GM19468 (cell line): ENCODE results near the gene METRN.

ENCODE experiments used
- ATAC-seq: cut with Tn5 transposase; IDR thresholded peaks from one replicate; pipeline ENCODE4 v1.9.1; 2021; ENCODE audit warnings: mild to moderate bottlenecking, moderate library complexity, moderate number of reproducible peaks; ENCODE audit not compliant: unreplicated experiment; ENCODE audit errors: extremely low read depth

METRN gene

DNA sequence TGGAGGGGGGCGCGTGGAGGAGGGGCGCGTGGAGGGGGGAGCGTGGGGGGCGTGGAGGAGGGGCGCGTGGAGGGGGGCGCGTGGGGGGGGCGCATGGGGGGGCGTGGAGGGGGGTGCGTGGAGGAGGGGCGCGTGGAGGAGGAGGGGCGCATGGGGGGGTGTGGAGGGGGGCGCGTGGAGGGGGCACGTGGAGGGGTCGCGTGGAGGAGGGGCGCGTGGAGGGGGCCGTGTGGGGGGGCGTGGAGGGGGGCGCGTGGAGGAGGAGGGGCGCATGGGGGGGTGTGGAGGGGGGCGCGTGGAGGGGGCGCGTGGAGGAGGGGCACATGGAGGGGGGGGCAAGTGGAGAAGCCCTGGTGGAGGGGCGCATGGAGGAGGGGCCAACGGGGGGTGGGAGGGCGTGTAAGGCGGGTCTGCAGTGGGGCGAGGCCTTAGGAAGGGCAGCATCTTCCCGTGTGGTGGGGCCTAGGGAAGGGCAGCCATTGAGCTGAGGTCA is 52.9 kb downstream of the METRN start:
- ATAC-seq, result no peak

- no peak for ATAC-seq
Measured at GRCh38 chr16:768428-768827, 53.5 kb downstream of the METRN start.
